GM10266 (cell line): ENCODE results near the gene SCIN.
A peak's percentile ranks its signal among the peaks of the same experiment; 100 is the strongest.
"Not testable (repeated sequence)": the region's sequence is repeated elsewhere in the genome, so short reads cannot be mapped to it uniquely, and the experiment has no call there.

Experiments used
- DNase-seq: peaks from one replicate; pipeline ENCODE4 v3.0.0; 2012; ENCODE audit errors: extremely low spot score
- CTCF ChIP-seq: IDR thresholded peaks from 2 replicates; pipeline ENCODE4 v1.5.1; 2012; ENCODE audit warnings: mild to moderate bottlenecking, low read depth; ENCODE audit not compliant: control insufficient read depth, insufficient read depth; ENCODE audit errors: missing control alignments

The SCIN gene

GRCh38 chr7:12684733-12685132 lies 114.2 kb downstream of the SCIN start:
- TF ChIP-seq CTCF: no peak
- no peak for DNase-seq

DNA sequence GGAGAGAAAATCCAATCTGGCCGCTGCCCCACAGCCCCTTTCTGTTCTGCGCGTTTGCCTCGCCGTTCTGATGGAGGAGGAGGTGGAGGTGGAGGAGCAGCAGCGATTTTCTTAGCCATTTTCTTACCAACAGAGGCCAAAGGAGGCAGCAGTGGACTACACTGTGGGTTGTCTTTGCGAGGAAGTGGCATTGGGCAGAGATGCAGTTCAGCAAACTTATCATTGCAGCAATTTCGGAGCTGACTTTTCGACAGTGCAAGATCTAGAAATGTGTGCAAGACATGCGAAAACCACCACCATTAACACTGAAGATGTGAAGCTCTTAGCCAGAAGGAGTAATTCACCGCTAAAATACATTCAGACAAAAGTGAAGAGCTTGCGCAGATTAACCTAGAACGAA lies 115.0 kb downstream of the SCIN start:
- no peak for TF ChIP-seq CTCF
- DNase-seq: no peak

GRCh38 chr7:12686234-12686890 lies 115.8 kb downstream of the SCIN start:
- peak; percentile 87 for DNase-seq
- peak; percentile 92 for TF ChIP-seq CTCF

- TF ChIP-seq CTCF: peak; percentile 43
- DNase-seq: peak; percentile 88
These were observed 116.6 kb downstream of the SCIN start, which contains the start of gene ARL4A for GRCh38 chr7:12686891-12687717. ARL4A (plus strand) TSS chr7:12687633; CDS start chr7:12688255, 622 bp downstream.

GRCh38 chr7:12687718-12688171 lies 117.2 kb downstream of the SCIN start:
- TF ChIP-seq CTCF: no peak
- DNase-seq: no peak

DNA sequence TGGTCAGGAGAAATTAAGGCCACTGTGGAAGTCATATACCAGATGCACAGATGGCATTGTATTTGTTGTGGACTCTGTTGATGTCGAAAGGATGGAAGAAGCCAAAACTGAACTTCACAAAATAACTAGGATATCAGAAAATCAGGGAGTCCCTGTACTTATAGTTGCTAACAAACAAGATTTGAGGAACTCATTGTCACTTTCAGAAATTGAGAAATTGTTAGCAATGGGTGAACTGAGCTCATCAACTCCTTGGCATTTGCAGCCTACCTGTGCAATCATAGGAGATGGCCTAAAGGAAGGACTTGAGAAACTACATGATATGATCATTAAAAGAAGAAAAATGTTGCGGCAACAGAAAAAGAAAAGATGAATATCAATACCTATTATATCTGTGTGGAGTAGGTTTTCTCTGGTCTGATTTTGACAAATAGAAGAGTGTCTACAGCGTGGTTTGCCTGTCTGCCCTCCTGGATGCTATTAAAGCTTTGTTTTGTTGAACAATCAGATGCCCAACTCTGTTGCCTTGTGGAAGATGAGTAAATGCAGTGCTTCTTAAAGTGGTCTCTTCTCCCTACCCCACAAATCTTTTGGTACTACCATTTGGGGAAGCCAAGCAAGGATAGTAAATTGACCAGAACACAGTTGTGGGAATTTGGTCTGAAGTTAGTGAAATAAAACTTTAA lies 118.1 kb downstream of the SCIN start:
- not testable (repeated sequence) for DNase-seq

GRCh38 chr7:12689451-12689850 lies 118.9 kb downstream of the SCIN start:
- TF ChIP-seq CTCF: no peak
- DNase-seq: no peak
